NB4 (cell line): Measurements from ENCODE around the gene SLC22A23.

Experiments used
- CTCF ChIP-seq: IDR thresholded peaks from one replicate; pipeline ENCODE4 v1.5.1; 2012; ENCODE audit warnings: low read depth, low read length
- MAX ChIP-seq: IDR thresholded peaks from 2 replicates; pipeline ENCODE4 v1.6.1; 2011; ENCODE audit warnings: low read depth, low read length
- POLR2A ChIP-seq: IDR thresholded peaks from 2 replicates; pipeline ENCODE4 v1.6.1; 2011; ENCODE audit warnings: mild to moderate bottlenecking; ENCODE audit not compliant: insufficient read length; ENCODE audit errors: extremely low read depth

- TF ChIP-seq MAX, result no peak
- peak; percentile 98 for TF ChIP-seq CTCF
- TF ChIP-seq POLR2A, result no peak
These were observed 205.2 kb downstream of the SLC22A23 start for GRCh38 chr6:3251462-3252314.
